ENCODE data around the gene CUZD1.

The CUZD1 gene

GRCh38 chr10:122855745-122856144 is 10.1 kb upstream of the CUZD1 start:
- DNase-seq: no peak

DNA sequence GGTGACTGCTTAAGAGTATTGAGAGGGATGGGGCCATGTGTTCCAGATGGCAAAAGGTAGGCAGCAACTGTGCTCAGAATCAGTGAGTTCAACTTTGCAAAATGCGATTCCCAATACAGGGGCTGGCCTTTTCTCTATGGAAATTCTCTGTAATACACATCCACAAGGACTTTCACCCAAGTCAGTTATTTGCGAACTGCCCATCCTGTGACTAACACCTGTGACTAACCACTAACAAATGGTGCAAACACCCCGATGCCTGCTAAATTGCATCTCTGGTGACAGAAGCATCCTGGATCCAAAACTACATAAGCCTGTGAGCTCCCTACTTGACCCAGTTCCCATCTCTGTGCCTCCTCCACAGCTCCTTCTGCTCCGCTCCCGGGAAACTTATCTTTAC is 9.0 kb upstream of the CUZD1 start:
- peak; percentile 85 for DNase-seq

DNA sequence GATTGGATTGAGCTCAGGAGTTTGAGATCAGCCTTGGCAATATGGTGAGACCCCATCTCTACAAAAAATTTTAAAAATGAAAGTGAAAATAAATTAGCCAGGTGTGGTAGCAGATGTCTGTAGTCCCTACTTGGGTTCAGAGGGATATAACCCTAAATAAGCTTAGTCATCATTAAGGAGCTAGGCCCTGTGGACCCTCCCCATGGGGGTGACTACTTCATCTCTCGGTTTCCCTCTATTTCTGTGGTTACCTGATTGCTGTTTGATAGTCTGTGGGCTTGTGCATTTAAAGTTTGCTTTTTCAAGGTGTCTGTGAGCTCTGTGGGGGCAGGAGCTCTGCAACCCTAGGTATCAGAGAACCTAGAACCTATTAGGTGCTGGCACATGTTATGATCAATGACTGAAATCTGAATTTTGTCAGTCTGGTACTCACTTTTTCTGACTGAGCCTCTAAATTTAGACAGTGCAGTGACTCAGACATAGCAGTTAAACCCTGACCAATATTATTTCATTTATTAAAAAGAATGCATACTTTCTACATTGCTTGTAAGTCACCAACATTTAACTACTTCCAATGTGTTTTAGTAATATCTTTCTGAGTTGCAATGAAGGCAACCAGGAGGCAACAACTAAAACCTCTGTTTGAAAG is 8.1 kb upstream of the CUZD1 start:
- peak; percentile 53 for DNase-seq

GRCh38 chr10:122852261-122852660 is 6.6 kb upstream of the CUZD1 start:
- DNase-seq: no peak

DNA sequence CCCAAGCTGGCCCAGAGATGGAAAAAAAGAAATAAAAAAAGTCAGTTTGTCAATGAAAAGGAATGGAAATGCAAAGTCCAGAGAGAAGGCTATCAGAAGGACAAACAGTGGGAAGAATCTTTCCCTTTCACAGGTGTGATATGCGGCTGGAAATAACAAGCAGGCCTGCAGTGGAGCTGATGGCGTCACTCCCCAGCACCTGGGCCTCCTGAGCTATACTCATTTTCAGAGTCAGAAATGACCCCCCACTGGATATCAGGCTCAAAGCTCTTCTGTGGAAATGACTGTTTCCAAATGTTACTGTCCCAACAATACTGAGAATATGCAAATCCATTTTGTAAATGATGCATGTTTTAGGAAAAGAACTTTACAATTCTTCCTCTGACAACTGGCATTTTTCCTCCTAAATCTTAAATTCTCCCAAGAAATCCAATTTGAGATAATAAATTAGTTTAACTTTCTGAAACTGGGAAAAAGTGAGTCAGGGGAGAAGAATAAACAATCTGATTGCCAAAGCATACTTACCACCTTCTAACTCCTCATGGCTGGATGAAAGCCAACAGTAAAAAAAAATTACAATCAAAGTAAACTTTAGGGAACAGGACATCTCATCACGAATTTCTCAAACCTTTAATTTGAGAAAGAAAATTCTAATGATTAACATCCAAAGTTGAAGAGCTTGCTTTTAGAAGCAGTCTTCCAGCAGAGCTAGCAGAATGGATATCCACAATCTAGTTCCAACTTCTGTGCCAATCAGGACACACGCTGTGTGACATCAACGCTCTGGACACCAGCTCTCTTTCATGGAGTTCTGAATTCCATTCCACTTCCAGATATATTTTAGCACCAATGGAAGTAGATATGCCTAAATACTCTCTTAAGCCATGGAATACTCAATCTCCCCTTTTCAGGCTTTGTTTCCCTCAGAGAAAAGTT is 5.3 kb upstream of the CUZD1 start:
- DNase-seq: peak; percentile 23

GRCh38 chr10:122849900-122850605 is 4.4 kb upstream of the CUZD1 start:
- DNase-seq: no peak

- no peak for DNase-seq
Observed at GRCh38 chr10:122849090-122849489, 3.4 kb upstream of the CUZD1 start.

DNA sequence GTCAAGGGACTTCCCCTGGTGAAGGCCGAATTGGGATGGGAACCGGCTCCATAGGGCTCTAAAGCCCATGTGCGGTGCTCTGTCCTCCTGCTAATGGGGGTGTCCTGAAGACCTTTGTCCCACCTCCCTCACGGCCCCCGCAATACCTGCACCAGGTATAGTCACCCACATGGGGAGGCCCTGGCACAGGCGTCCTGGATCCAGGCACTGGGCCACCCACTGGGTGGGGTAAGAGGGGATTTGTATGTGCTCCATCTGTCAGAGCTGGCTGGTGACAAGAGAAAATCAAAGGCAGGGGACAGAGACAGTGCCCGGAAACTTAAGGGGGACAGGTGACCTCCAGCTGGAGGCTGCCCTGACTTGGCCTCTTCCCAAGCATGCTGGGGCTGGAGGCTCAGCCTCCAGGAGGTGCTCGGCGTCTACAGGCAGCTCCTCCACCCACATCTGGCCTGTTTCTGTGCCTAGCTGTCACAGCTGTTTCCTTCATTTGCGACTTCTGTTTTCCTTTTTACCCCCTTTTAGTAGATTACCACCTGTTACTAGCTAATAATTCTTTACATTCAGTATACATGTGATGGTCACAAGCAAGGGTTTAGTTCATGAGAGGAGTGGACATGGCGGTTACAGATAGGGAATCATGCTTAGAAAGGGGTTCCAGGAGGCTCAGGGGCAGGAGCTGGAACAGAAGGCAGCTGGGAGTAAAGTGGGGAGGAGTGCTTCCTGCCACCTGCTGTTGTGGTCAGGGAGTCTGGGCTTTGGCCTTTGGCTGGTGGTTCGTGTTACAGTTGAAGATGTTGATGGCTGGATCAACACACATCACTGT is 2.3 kb upstream of the CUZD1 start:
- no peak for DNase-seq

- no peak for DNase-seq
Observed at GRCh38 chr10:122844146-122844545, 1.5 kb downstream of the CUZD1 start.

DNA sequence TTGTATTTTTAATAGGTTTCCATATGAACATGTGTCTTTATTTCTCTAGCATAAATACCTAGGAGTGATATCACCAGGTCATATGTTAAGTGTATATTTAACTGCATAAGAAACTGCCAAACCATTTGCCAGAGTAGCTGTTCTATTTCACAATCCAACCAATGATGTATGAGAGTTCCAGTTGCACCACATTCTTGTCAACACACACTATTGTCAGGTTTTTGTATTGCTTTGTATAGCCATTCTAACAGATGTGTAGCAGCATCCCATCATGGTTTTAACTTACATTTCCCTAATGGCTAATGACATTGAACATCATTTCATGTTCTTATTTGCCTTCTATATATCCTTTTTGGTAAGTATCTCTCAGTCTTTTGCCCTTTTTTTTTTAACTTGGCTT is 4.1 kb downstream of the CUZD1 start:
- no peak for DNase-seq

DNA sequence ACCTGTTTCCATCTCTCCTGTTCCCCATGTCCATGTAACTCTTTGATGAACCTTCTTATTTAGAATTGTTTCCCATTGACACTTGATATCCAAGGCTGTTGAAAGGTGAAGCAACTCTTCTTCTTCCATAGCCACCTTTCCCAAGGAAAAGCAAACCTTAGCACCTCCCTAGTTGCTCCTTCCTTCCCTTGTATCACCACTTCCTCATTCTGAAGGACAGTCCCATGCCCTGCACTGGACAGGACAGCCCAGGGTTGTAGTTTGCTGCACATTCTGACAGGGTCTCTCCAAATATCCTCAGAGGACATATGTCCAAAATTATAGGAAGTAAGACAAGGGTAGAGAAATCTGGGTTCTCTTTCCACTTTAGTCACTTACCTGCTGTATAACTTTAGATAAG is 6.2 kb downstream of the CUZD1 start:
- DNase-seq: no peak

- no peak for DNase-seq
Observed at GRCh38 chr10:122838880-122839279, 6.8 kb downstream of the CUZD1 start.

- DNase-seq: no peak
Observed at GRCh38 chr10:122835908-122836307, 9.7 kb downstream of the CUZD1 start.

DNA sequence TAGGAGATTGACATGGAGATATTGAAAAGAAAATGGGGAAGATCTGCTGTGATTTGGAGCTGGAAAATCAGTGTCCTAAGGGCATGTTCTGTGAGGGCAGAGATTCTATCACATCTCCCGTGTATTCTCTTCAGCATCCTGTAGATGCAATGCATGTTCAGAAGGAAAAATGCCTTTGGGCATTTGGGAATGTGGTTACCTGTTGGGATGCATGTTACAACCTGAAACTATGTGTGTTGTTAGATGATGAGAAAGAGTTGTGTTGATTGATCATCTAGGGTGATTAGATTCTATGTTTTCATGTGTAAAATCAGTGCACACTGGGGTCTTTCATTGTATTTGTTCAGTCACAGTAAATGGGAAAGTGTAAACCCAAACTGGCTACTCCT is 14.7 kb downstream of the CUZD1 start:
- DNase-seq: no peak

DNA sequence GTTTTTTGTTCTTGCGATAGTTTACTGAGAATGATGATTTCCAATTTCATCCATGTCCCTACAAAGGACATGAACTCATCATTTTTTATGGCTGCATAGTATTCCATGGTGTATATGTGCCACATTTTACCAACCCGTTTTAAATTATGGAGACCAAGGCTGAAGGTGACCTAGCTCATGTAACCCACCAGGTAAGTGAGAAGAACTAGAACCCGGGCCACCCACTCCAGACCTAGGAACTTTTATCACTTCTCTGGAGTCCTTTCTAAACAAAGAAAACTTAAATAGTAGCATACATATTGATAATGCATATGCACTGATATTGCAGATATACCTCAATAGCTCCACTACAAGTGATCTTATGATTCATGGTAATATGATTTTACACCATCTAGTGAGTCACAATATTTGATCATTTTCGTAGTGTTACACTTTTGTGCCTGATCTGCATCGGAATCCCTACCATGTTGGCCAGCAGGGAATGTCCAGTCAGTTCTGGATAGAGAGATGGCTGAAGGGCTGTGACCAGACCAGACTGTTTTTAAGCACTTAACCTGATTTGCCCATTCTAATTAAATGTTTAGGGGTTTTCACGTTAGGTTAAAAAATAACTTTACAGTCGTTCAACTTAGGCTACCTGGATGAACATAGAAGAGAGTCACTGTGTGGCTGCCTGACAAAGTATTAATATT is 15.2 kb downstream of the CUZD1 start:
- DNase-seq: no peak

GRCh38 chr10:122829454-122829853 is 16.2 kb downstream of the CUZD1 start:
- no peak for DNase-seq

DNA sequence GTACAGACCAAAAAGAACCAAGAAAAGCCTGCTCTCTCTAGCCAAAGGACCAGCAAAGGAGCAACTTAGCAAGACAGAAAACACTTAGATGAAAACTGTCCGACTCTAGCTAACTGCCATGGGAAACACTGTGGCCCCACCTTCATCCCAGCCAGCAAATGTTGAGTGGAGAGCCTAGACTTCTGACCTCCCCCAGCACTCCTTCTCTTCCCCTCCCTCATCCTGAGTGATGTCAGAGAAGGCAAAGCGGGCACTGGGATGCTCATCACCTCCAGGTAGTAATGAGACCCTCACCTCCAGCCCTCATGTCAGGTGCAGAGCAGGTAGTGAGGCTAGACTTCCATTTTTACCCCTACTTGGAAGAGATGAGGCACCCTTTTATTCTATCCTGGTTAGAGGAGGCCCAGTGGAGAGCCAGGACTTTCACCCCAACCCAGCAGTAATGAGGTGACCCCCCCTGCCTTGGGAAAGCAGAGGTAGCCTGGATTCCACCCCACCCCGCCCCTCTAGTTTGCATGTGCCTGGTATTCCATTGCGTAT is 16.9 kb downstream of the CUZD1 start:
- no peak for DNase-seq

- DNase-seq: no peak
Observed at GRCh38 chr10:122827302-122827701, 18.4 kb downstream of the CUZD1 start.

DNA sequence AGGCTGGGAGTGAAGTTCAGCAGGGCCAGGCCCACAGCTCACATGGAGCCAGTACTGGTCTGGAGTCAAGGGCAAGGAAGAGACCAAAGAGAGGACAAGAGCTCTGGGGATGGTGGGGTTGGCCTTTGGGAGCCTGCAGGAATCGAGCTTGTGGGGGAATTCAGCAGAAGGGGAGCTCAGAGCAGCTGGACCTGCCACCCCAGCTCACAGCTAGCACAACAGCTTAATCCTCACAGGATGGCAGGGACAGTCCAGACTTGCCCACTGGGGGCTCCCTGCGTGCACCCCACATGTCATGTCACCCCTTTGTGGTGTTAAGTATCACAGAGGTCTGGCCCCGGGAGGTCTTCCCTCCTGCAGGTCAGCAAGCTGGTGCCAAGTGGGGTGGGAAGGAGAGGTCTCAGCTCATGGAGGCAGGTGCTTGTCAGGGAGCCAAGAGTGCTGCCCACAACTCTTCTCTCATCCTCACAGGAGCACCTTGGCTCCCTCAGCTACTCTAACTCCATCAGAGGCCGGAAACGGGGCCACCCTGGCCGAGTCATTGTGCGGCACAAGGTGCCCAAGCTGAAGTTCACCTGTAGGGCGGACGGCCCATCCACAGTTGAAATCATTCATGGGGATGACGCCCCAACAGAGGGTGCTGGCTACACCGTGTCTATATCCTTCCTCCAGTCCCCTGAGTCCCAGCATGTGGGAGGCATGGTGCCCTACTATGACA is 22.5 kb downstream of the CUZD1 start:
- no peak for DNase-seq

GRCh38 chr10:122821808-122822207 is 23.8 kb downstream of the CUZD1 start:
- no peak for DNase-seq

GRCh38 chr10:122815458-122815857 is 30.2 kb downstream of the CUZD1 start:
- no peak for DNase-seq

Data from fibroblast of skin of abdomen (primary cell).